ENCODE results near the gene SIPA1L2.

- TF ChIP-seq CTCF (IDR thresholded peaks at IDR 0.05) = no peak
- no peak for TF ChIP-seq POLR2AphosphoS5 (IDR thresholded peaks at IDR 0.05)
- TF ChIP-seq POLR2A (IDR thresholded peaks at IDR 0.05) = no peak
- TF ChIP-seq EP300 (IDR thresholded peaks at IDR 0.05) = no peak
These were observed 14.3 kb upstream of the SIPA1L2 start for GRCh38 chr1:232644209-232644608.

All from suprapubic skin (tissue), 4 donors.